GM12878 (cell line): ENCODE data around the gene ZNF367. TPM values are rescaled to one million over a fixed set of nuclear protein-coding genes. Genes with fewer than 3 reads are reported as not detected.

Experiments
- ASH2L ChIP-seq: fragments of 300-600, 200-600 bp; sonication (generic); IDR thresholded peaks from 2 replicates; pipeline ENCODE4 v1.6.1; 2017; ENCODE audit warnings: low read depth, mild to moderate bottlenecking, borderline replicate concordance
- BACH1 ChIP-seq: fragments of 450-650 bp; IDR thresholded peaks from 2 replicates; pipeline ENCODE4 v1.6.1; 2017; ENCODE audit warnings: mild to moderate bottlenecking, borderline replicate concordance
- BCL11A ChIP-seq: IDR thresholded peaks from 2 replicates; pipeline ENCODE4 v1.6.1; 2011; ENCODE audit warnings: low read depth, low read length
- BMI1 ChIP-seq: fragments of 450-650 bp; IDR thresholded peaks from 2 replicates; pipeline ENCODE4 v1.6.1; 2016; ENCODE audit warnings: mild to moderate bottlenecking, moderate library complexity, borderline replicate concordance
- DPF2 ChIP-seq: fragments of 450-650 bp; IDR thresholded peaks from 2 replicates; pipeline ENCODE4 v1.6.1; 2017; ENCODE audit warnings: mild to moderate bottlenecking
- E2F4 ChIP-seq: IDR thresholded peaks from 2 replicates; pipeline ENCODE4 v1.6.1; 2012; ENCODE audit warnings: low read depth, low read length, improper control_type of control experiment
- FOXM1 ChIP-seq: IDR thresholded peaks from 2 replicates; pipeline ENCODE4 v1.6.1; 2012; ENCODE audit warnings: low read depth, mild to moderate bottlenecking, inconsistent platforms, low read length, moderate library complexity
- GATAD2B ChIP-seq: fragments of 450-650 bp; conservative IDR thresholded peaks from 2 replicates; pipeline ENCODE4 v1.6.1; 2017; ENCODE audit warnings: low read depth, mild to moderate bottlenecking, moderate library complexity
- MTA2 ChIP-seq: fragments of 450-650 bp; IDR thresholded peaks from 2 replicates; pipeline ENCODE4 v1.6.1; 2016; ENCODE audit warnings: low read depth, mild to moderate bottlenecking, moderate library complexity
- NBN ChIP-seq: fragments of 450-650 bp; IDR thresholded peaks from 2 replicates; pipeline ENCODE4 v1.6.1; 2016
- NR2C1 ChIP-seq: fragments of 450-650 bp; IDR thresholded peaks from 2 replicates; pipeline ENCODE4 v1.6.1; 2017; ENCODE audit warnings: antibody characterized with exemption, mild to moderate bottlenecking, moderate library complexity
- RUNX3 ChIP-seq: IDR thresholded peaks from 2 replicates; pipeline ENCODE4 v1.6.1; 2012; ENCODE audit warnings: low read length, inconsistent platforms
- SMAD1 ChIP-seq: fragments of 450-650 bp; IDR thresholded peaks from 2 replicates; pipeline ENCODE4 v1.6.1; 2018; ENCODE audit warnings: mild to moderate bottlenecking, low read depth; ENCODE audit not compliant: partially characterized antibody
- SREBF2 ChIP-seq: IDR thresholded peaks from 2 replicates; pipeline ENCODE4 v1.6.1; 2012; ENCODE audit warnings: mild to moderate bottlenecking, low read length
- TARDBP ChIP-seq: IDR thresholded peaks from 2 replicates; pipeline ENCODE4 v1.6.1; 2016; ENCODE audit warnings: borderline replicate concordance
- TCF7 ChIP-seq: IDR thresholded peaks from 2 replicates; pipeline ENCODE4 v1.6.1; 2014; ENCODE audit warnings: antibody characterized with exemption, borderline replicate concordance
- YBX1 ChIP-seq: fragments of 450-650 bp; IDR thresholded peaks from 2 replicates; pipeline ENCODE4 v1.6.1; 2016; ENCODE audit warnings: antibody characterized with exemption
- ZBTB4 ChIP-seq: fragments of 450-650 bp; formaldehyde crosslinking; IDR thresholded peaks from 2 replicates; pipeline ENCODE4 v1.4.0; 2022; ENCODE audit warnings: mild to moderate bottlenecking, moderate library complexity
- ZNF24 ChIP-seq: fragments of 450-650 bp; IDR thresholded peaks from 2 replicates; pipeline ENCODE4 v1.6.1; 2017; ENCODE audit warnings: antibody characterized with exemption, mild to moderate bottlenecking
- ZNF384 ChIP-seq: IDR thresholded peaks from 2 replicates; pipeline ENCODE4 v1.6.1; 2012; ENCODE audit warnings: low read depth, mild to moderate bottlenecking, low read length, improper control_type of control experiment, borderline replicate concordance
- ZZZ3 ChIP-seq: IDR thresholded peaks from 2 replicates; pipeline ENCODE4 v1.6.1; 2011; ENCODE audit warnings: low read depth; ENCODE audit not compliant: control insufficient read depth, insufficient read length
- polyA plus RNA-seq, 11 experiments: library from polyadenylated mRNA; depleted of rRNA in 4 of 11; unstranded in 6 of 11; stranded (reverse) in 5 of 11; fragments of >200 nt; fragmentation: Nextera tagmentation in 4 of 11; fragmentation: Illumina TruSeq in 1 of 11; extraction: Ambion mirVana in 4 of 11; extraction: Trizol in 1 of 11; gene quantifications; 1 replicate in 1 of 11; 2 replicates in 10 of 11; pipeline versions ENCODE4 v1.2.1 to v1.2.3, GENCODE V29; 2011 to 2016; ENCODE audit warnings: inconsistent platforms in 2 of 11, missing spikeins in 2 of 11, low read depth in 1 of 11
- total RNA-seq, 4 experiments: library from RNA; depleted of rRNA in 3 of 4; stranded (reverse); fragments of >200 nt in 3 of 4; fragmentation: Illumina TruSeq in 1 of 4; extraction: Trizol in 1 of 4; gene quantifications; 2 replicates each; pipeline versions ENCODE4 v1.2.1 to v1.2.3, GENCODE V29; 2013 to 2021
- TF ChIP-seq, protein P1 (sequence below): fragments of 450-650 bp; IDR thresholded peaks from 2 replicates; pipeline ENCODE4 v1.6.1; 2016; ENCODE audit warnings: mild to moderate bottlenecking
- TF ChIP-seq, protein P2 (sequence below): fragments of 450-650 bp; IDR thresholded peaks from 2 replicates; pipeline ENCODE4 v1.6.1; 2017; ENCODE audit warnings: borderline replicate concordance

ZNF367 gene
- total and polyA plus RNA-seq, 10 of the 15 experiments (the other 5 are each of a cell fraction or from before 2014, with no cell fraction given): 2.9 to 16.3 (median 11.1) TPM

GRCh38 chr9:96417051-96417586, 1.1 kb downstream of the ZNF367 start (continued):
- TF ChIP-seq ZBTB4 (CRISPR knock-in tag) (peak; percentile 84), SMAD1 (no peak), E2F4 (peak; percentile 50), YBX1 (no peak), RUNX3 (peak; percentile 61), BCL11A (no peak), NR2C1 (peak; percentile 67; the same call in 1 of the 2 replicates), SREBF2 (no peak), NBN (peak; percentile 83; the same call in 1 of the 2 replicates), ZZZ3 (no peak), TARDBP (no peak), MTA2 (no peak), TCF7 (no peak), ASH2L (peak; percentile 34; the same call in 1 of the 2 replicates), FOXM1 (no peak), DPF2 (peak; percentile 77), ZNF24 (no peak), GATAD2B (no peak; the same call in 1 of the 2 replicates), BMI1 (no peak), ZNF384 (no peak), BACH1 (peak; percentile 65; the same call in 1 of the 2 replicates)
- TF ChIP-seq, protein P1, sequence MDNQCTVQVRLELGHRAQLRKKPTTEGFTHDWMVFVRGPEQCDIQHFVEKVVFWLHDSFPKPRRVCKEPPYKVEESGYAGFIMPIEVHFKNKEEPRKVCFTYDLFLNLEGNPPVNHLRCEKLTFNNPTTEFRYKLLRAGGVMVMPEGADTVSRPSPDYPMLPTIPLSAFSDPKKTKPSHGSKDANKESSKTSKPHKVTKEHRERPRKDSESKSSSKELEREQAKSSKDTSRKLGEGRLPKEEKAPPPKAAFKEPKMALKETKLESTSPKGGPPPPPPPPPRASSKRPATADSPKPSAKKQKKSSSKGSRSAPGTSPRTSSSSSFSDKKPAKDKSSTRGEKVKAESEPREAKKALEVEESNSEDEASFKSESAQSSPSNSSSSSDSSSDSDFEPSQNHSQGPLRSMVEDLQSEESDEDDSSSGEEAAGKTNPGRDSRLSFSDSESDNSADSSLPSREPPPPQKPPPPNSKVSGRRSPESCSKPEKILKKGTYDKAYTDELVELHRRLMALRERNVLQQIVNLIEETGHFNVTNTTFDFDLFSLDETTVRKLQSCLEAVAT: peak; percentile 71
- TF ChIP-seq, protein P2, sequence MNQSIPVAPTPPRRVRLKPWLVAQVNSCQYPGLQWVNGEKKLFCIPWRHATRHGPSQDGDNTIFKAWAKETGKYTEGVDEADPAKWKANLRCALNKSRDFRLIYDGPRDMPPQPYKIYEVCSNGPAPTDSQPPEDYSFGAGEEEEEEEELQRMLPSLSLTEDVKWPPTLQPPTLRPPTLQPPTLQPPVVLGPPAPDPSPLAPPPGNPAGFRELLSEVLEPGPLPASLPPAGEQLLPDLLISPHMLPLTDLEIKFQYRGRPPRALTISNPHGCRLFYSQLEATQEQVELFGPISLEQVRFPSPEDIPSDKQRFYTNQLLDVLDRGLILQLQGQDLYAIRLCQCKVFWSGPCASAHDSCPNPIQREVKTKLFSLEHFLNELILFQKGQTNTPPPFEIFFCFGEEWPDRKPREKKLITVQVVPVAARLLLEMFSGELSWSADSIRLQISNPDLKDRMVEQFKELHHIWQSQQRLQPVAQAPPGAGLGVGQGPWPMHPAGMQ: no peak
